ENCODE measurements around the gene EIF3L.
A peak's percentile ranks its signal among the peaks of the same experiment; 100 is the strongest.
"Not testable (repeated sequence)": the region's sequence is repeated elsewhere in the genome, so short reads cannot be mapped to it uniquely, and the experiment has no call there.

EIF3L gene

GRCh38 chr22:37849089-37849751, at the start of gene EIF3L:
Gene EIF3L (plus strand): TSS chr22:37849419. CDS start chr22:37849450, 31 bp downstream.
- DNase-seq (ENCODE audit: low read depth), result peak; percentile 77

- not testable (repeated sequence) for DNase-seq (ENCODE audit: low read depth)
Observed at GRCh38 chr22:37799979-37800378, 49.2 kb upstream of the EIF3L start.

GRCh38 chr22:37801946-37802309, 47.3 kb upstream of the EIF3L start:
- DNase-seq (ENCODE audit: low read depth), result no peak

GRCh38 chr22:37802310-37803194, 46.7 kb upstream of the EIF3L start:
- DNase-seq (ENCODE audit: low read depth), result no peak

- no peak for DNase-seq (ENCODE audit: low read depth)
Observed at GRCh38 chr22:37803195-37803638, 46.0 kb upstream of the EIF3L start.

- no peak for DNase-seq (ENCODE audit: low read depth)
Observed at GRCh38 chr22:37803639-37804351, 45.4 kb upstream of the EIF3L start.

- DNase-seq (ENCODE audit: low read depth), result no peak
Observed at GRCh38 chr22:37804352-37804880, 44.8 kb upstream of the EIF3L start.

- peak; percentile 51 for DNase-seq (ENCODE audit: low read depth)
Observed at GRCh38 chr22:37804881-37805809, 44.1 kb upstream of the EIF3L start.

- DNase-seq (ENCODE audit: low read depth), result no peak
Observed at GRCh38 chr22:37805810-37806277, 43.4 kb upstream of the EIF3L start.

- no peak for DNase-seq (ENCODE audit: low read depth)
Observed at GRCh38 chr22:37806409-37807333, 42.5 kb upstream of the EIF3L start.

- peak; percentile 81 for DNase-seq (ENCODE audit: low read depth)
Observed at GRCh38 chr22:37807410-37808293, 41.6 kb upstream of the EIF3L start, which contains the start of gene GCAT. Gene GCAT (plus strand): TSS chr22:37807934. CDS start chr22:37807968, 34 bp downstream.

- DNase-seq (ENCODE audit: low read depth), result no peak
Observed at GRCh38 chr22:37808294-37808657, 40.9 kb upstream of the EIF3L start.

GRCh38 chr22:37809672-37810333, 39.4 kb upstream of the EIF3L start:
- DNase-seq (ENCODE audit: low read depth), result no peak

- DNase-seq (ENCODE audit: low read depth), result no peak
Observed at GRCh38 chr22:37811867-37812266, 37.4 kb upstream of the EIF3L start.

GRCh38 chr22:37812869-37813678, 36.1 kb upstream of the EIF3L start:
- no peak for DNase-seq (ENCODE audit: low read depth)

- no peak for DNase-seq (ENCODE audit: low read depth)
Observed at GRCh38 chr22:37815593-37815992, 33.6 kb upstream of the EIF3L start.

- no peak for DNase-seq (ENCODE audit: low read depth)
Observed at GRCh38 chr22:37816543-37817180, 32.6 kb upstream of the EIF3L start.
